Endothelial cell of umbilical vein (primary cell): ENCODE measurements around the gene PMIS2. TPM values are rescaled to one million over a fixed set of nuclear protein-coding genes. Genes with fewer than 3 reads are reported as not detected.

Experiments used
- BruUV-seq: library from RNA; stranded (reverse); fragments of 400-500 nt; replicated peaks from 2 replicates; lab custom pipeline; 2021; lab: Mats Ljungman, UMichigan
- CTCF ChIA-PET: fragments of 300-600, 350-600 bp; sonication (Branson Sonifier 250); formaldehyde crosslinking; loops from one replicate; lab custom pipeline; 2021; ENCODE audit warnings: antibody characterized with exemption, inconsistent platforms; lab: Charles Lee
- POLR2A ChIA-PET: fragments of 300-600, 350-600 bp; sonication (Branson Sonifier 250); formaldehyde crosslinking; loops from one replicate; lab custom pipeline; 2021; ENCODE audit warnings: antibody characterized with exemption, inconsistent platforms; lab: Charles Lee
- DNase-seq: peaks from one replicate; pipeline ENCODE4 v3.0.0-alpha.2; 2011; ENCODE audit warnings: low read depth, low spot score
- FAIRE-seq: peaks from 2 replicates; lab custom pipeline; 2011; peaks lifted over from hg19 to GRCh38; lab: Jason Lieb, UNC
- H2AFZ ChIP-seq: 2 replicates; pipeline ENCODE4 v1.6.0; 2012; ENCODE audit warnings: low read depth, low read length, control low read depth, inconsistent platforms
- H3K27ac ChIP-seq: 2 replicates; pipeline ENCODE4 v1.5.1; 2011; ENCODE audit warnings: low read depth, mild to moderate bottlenecking, control low read depth, low read length, moderate library complexity; ENCODE audit not compliant: insufficient read depth
- H3K27me3 ChIP-seq, 2 experiments: 2 replicates each; pipeline versions ENCODE4 v1.6.0 to v1.6.1; 2011; ENCODE audit warnings: low read length in 2 of 2, mixed read lengths in 1 of 2; ENCODE audit not compliant: control insufficient read depth in 2 of 2, insufficient read depth in 2 of 2
- H3K36me3 ChIP-seq, 2 experiments: 2 replicates in 1 of 2; 3 replicates in 1 of 2; pipeline ENCODE4 v1.5.1; 2011; ENCODE audit warnings: low read length in 2 of 2, mild to moderate bottlenecking in 1 of 2, moderate library complexity in 1 of 2; ENCODE audit not compliant: control insufficient read depth in 2 of 2, insufficient read depth in 2 of 2; ENCODE audit errors: extremely low read depth in 1 of 2
- H3K4me1 ChIP-seq: 3 replicates; pipeline ENCODE4 v1.5.1; 2011; ENCODE audit warnings: mild to moderate bottlenecking, low read length; ENCODE audit not compliant: control insufficient read depth, insufficient read depth; ENCODE audit errors: extremely low read depth
- H3K4me2 ChIP-seq: 2 replicates; pipeline ENCODE4 v1.6.1; 2011; ENCODE audit warnings: low read length, control low read depth, mixed read lengths; ENCODE audit not compliant: insufficient read depth
- H3K4me3 ChIP-seq, 3 experiments: fragments of 200-600 bp in 1 of 3; sonication (generic), shearing (Covaris generic) in 1 of 3; replicated peaks in 1 of 3; 2 replicates each; pipeline ENCODE4 v1.5.1; 2011 to 2016; ENCODE audit warnings: control low read depth in 3 of 3, low read length in 3 of 3, mild to moderate bottlenecking in 2 of 3, inconsistent platforms in 1 of 3, low read depth in 1 of 3, moderate library complexity in 1 of 3; ENCODE audit not compliant: insufficient read depth in 1 of 3
- H3K79me2 ChIP-seq: 2 replicates; pipeline ENCODE4 v1.6.0; 2012; ENCODE audit warnings: low read length, inconsistent platforms; ENCODE audit not compliant: control insufficient read depth, insufficient read depth
- H3K9ac ChIP-seq: replicated peaks from 2 replicates; pipeline ENCODE3; 2011; ENCODE audit warnings: low read length, control low read depth; ENCODE audit not compliant: insufficient read depth; ENCODE audit errors: extremely low read depth
- H3K9me1 ChIP-seq: replicated peaks from 3 replicates; pipeline ENCODE4 v1.6.0; 2011; ENCODE audit warnings: mild to moderate bottlenecking, low read length; ENCODE audit not compliant: control insufficient read depth, insufficient read depth; ENCODE audit errors: extremely low read depth
- H3K9me3 ChIP-seq: replicated peaks from 2 replicates; pipeline ENCODE4 v1.5.1; 2012; ENCODE audit warnings: low read length, inconsistent platforms; ENCODE audit not compliant: control insufficient read depth, insufficient read depth
- H4K20me1 ChIP-seq: replicated peaks from 2 replicates; pipeline ENCODE3; 2011; ENCODE audit warnings: mild to moderate bottlenecking, low read length; ENCODE audit not compliant: control insufficient read depth, insufficient read depth; ENCODE audit errors: extremely low read depth
- CTCF ChIP-seq, 2 donors: IDR thresholded peaks; 1 replicate in 1 of 2; 2 replicates in 1 of 2; pipeline ENCODE4 v1.5.1; 2011; ENCODE audit warnings: low read length in 2 of 2, mild to moderate bottlenecking in 2 of 2, moderate library complexity in 2 of 2, control low read depth in 1 of 2, inconsistent platforms in 1 of 2, low read depth in 1 of 2; ENCODE audit not compliant: insufficient read depth in 1 of 2; ENCODE audit errors: extremely low read depth in 1 of 2
- EZH2 ChIP-seq: IDR thresholded peaks from 2 replicates; pipeline ENCODE4 v1.6.1; 2012; ENCODE audit warnings: borderline replicate concordance, low read depth, mild to moderate bottlenecking, moderate library complexity, low read length, inconsistent platforms; ENCODE audit not compliant: severe bottlenecking
- FOS ChIP-seq: IDR thresholded peaks from 2 replicates; pipeline ENCODE4 v1.6.1; 2011; ENCODE audit warnings: mild to moderate bottlenecking, low read length, moderate library complexity, borderline replicate concordance; ENCODE audit not compliant: insufficient read depth
- GATA2 ChIP-seq: IDR thresholded peaks from 2 replicates; pipeline ENCODE4 v1.7.0; 2011; ENCODE audit warnings: low read depth, mild to moderate bottlenecking, moderate library complexity, mixed read lengths, low read length; ENCODE audit not compliant: insufficient read length, insufficient read depth
- JUN ChIP-seq: IDR thresholded peaks from 2 replicates; pipeline ENCODE4 v1.6.1; 2011; ENCODE audit warnings: borderline replicate concordance, low read depth; ENCODE audit not compliant: insufficient read length, insufficient read depth
- MAX ChIP-seq: IDR thresholded peaks from 2 replicates; pipeline ENCODE4 v1.6.1; 2011; ENCODE audit not compliant: insufficient read depth, insufficient read length
- MYC ChIP-seq: IDR thresholded peaks from one replicate; pipeline ENCODE4 v1.6.1; 2011; ENCODE audit warnings: mild to moderate bottlenecking, low read depth, low read length
- POLR2A ChIP-seq: IDR thresholded peaks from 2 replicates; pipeline ENCODE4 v1.6.1; 2012; ENCODE audit warnings: low read depth, mild to moderate bottlenecking, control low read depth, low read length
- POLR2AphosphoS5 ChIP-seq: IDR thresholded peaks from 2 replicates; pipeline ENCODE4 v1.6.1; 2012; ENCODE audit warnings: low read depth, mild to moderate bottlenecking, control low read depth, low read length, moderate library complexity; ENCODE audit not compliant: insufficient read depth
- dilution Hi-C: fragments of 300-500 bp; cut with MboI; formaldehyde crosslinking; loops from one replicate; pipeline ENCODE4 v1.15.0; 2019; ENCODE audit warnings: low sequenced_read_pairs; ENCODE audit not compliant: extremely low pct_ligation_motif_present
- intact Hi-C: fragments of 100-400 bp; cut with micrococcal nuclease; formaldehyde crosslinking; loops from one replicate; pipeline ENCODE4 v1.10.0; 2022
- polyA plus RNA-seq, 4 experiments: library from polyadenylated mRNA; depleted of rRNA in 3 of 4; stranded (reverse) in 3 of 4; unstranded in 1 of 4; fragments of >200 nt; gene quantifications; 2 replicates each; pipeline versions ENCODE4 v1.2.1 to v1.2.3, GENCODE V29; 2011 to 2012; ENCODE audit warnings: missing spikeins in 1 of 4
- total RNA-seq: library from RNA; stranded (reverse); gene quantifications from 2 replicates; pipeline ENCODE4 v1.2.3, GENCODE V29; 2021

Gene PMIS2
- total and polyA plus RNA-seq, 2 donors (not counting 3 experiments of a cell fraction or from before 2014, with no cell fraction given), result not detected

- Histone ChIP-seq H3K4me3 (no peak overlapping the region), H3K9me1 (no peaks in the 10 kb centered on the region), H3K27ac (no peak overlapping the region), H4K20me1 (no peaks in the 10 kb centered on the region), H3K79me2 (no peaks in the 10 kb centered on the region), H3K27me3 (no peaks in the 10 kb centered on the region), H3K4me1 (no peaks in the 10 kb centered on the region), H2AFZ (no peak overlapping the region), H3K4me2 (no peak overlapping the region), H3K9me3 (no peaks in the 10 kb centered on the region), H3K9ac (no peak overlapping the region), H3K36me3 (no peaks in the 10 kb centered on the region)
- CTCF ChIA-PET, result interaction anchor here (1.0 kb wide), 1 partner anchor 90 kb away, joined by 3 read pairs; no protein-coding TSS in a partner anchor
- DNase-seq (no peak), FAIRE-seq (no peak)
- POLR2A ChIA-PET, result no interaction called here
- dilution Hi-C loops (no loop called here), intact Hi-C loops (no loop called here)
- TF ChIP-seq FOS (no peak), CTCF (IDR thresholded peaks at IDR 0.05; ENCODE audit: extremely low read depth in 1 of 2, insufficient read depth in 1 of 2, low read depth in 1 of 2, low read length in 2 of 2) (no peak), JUN (no peak), MYC (no peak), GATA2 (no peak), EZH2 (no peak), POLR2AphosphoS5 (no peak), POLR2A (no peak), MAX (no peak)
- BruUV-seq, result no TSS peak
Measured at GRCh38 chr19:35596366-35596999, 10.5 kb downstream of the PMIS2 start.
